HS-27A (cell line): ENCODE data around the gene SLC22A14.
"Not testable (repeated sequence)": the region's sequence is repeated elsewhere in the genome, so short reads cannot be mapped to it uniquely, and the experiment has no call there.

Source experiments
- DNase-seq: peaks from one replicate; pipeline ENCODE4 v3.0.0-alpha.2; 2012; ENCODE audit warnings: low read depth, missing footprints

Gene SLC22A14

DNA sequence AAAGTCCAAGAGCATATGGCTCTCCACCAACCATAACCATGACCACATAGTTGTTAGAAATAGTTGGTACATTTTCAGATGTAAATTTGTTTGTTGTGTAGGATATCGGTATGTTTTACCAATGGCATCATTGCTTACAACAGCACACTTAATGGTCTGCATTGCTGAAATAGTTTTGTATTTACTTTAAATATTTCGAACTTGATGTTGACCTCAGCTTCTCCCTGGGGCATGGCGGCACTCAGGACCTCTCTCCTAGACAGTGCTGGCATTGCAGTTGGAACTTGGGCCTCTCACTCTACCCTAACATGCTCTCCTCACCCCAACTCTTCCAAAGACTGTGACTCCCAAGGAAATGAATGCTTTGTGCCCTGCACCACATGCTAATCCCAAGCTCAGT, 11.5 kb upstream of the SLC22A14 start:
- no peak for DNase-seq

DNA sequence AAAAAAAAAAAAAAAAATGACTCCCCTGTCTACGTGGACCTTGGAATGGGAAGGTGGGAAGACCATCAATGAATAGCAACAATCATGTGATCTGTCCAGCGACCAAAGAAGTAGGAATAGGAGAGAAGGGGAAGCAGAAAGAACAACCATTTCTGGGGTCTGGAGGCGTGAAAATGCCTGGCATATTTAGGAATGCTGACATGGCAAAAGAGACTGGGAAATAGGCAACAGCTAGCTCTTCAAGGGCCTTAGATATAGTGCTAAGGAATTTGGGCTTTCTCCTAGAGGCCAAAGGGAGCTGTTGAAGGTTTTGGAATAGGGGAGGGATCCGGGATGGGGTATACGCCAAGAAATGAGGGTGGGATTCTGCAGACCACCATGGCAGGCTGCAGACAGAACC, 10.5 kb upstream of the SLC22A14 start:
- DNase-seq = no peak

GRCh38 chr3:38274864-38275649, 7.0 kb upstream of the SLC22A14 start:
- DNase-seq = no peak

- DNase-seq = no peak
These were observed 6.4 kb upstream of the SLC22A14 start for GRCh38 chr3:38275658-38276057.

GRCh38 chr3:38276081-38276916, 5.8 kb upstream of the SLC22A14 start:
- DNase-seq = no peak

GRCh38 chr3:38276917-38277630, 5.0 kb upstream of the SLC22A14 start:
- no peak for DNase-seq

- DNase-seq = no peak
These were observed 3.3 kb upstream of the SLC22A14 start for GRCh38 chr3:38278841-38279240.

DNA sequence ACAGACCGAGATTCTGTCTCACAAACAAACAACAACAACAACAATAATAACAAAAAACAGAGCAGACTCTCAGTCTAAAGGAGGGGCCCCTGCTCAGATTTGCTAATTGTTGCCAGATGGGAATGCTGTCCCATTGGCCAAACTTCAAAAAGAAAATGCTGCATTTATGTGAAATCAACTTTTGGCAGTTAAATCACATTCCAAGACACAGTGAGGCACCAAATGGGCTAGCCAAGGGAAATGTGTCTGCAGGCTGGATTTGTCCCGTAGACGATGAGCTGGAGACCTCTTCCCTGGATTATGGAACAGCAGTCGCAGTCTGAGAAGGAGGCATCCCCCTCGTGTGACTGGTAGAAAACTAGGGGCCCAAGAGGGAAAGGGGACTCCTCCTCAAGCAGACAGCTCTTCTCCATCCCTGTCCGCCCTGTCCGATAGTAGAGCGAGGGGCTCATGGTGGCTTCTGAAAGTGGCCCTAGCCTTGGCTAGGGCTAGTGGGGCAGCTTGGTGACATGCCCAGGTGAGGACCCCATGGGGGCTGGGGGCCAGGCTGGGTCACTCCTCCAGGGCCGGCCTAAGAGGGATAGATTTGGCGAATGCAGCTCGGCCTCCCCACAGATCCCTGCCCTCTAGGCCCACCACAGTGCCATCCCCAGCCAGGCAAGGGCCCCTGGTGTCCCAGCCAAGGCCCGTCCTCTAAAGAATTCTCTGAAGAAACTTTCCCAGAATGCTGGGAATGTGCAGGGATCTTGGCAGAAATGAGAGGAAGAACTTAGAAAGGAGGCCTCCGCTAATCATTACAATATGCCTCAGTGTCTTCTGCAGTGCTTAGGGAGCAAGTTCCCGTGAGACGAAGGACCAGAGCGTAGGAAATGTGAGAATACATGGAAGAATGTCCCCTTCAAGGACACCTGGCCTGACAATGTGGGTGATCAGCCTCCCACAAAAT, 2.0 kb downstream of the SLC22A14 start:
- DNase-seq = no peak

DNA sequence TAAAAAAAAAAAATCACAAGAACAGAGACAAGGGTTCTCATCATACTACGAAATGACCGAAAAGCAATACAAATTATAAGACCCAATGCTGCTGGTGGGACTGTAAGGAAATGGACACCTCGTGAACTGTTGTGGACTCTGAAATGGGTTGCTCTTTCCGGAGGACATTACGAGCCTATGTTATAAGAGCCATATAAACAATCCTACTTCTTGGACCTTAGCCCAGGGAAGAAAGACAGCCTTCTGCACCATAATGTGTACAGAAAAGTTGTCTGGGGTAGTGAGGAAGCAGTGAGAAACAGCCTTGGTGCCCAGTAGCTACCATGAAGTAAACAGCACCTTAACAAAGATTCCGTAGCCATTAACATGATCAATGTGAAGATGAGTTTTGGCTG, 2.7 kb downstream of the SLC22A14 start:
- no peak for DNase-seq

- DNase-seq = not testable (repeated sequence)
These were observed 7.5 kb downstream of the SLC22A14 start for GRCh38 chr3:38289286-38290217.

GRCh38 chr3:38297053-38297452, 15.0 kb downstream of the SLC22A14 start:
- not testable (repeated sequence) for DNase-seq

- no peak for DNase-seq
These were observed 15.4 kb downstream of the SLC22A14 start for GRCh38 chr3:38297537-38297936.

DNA sequence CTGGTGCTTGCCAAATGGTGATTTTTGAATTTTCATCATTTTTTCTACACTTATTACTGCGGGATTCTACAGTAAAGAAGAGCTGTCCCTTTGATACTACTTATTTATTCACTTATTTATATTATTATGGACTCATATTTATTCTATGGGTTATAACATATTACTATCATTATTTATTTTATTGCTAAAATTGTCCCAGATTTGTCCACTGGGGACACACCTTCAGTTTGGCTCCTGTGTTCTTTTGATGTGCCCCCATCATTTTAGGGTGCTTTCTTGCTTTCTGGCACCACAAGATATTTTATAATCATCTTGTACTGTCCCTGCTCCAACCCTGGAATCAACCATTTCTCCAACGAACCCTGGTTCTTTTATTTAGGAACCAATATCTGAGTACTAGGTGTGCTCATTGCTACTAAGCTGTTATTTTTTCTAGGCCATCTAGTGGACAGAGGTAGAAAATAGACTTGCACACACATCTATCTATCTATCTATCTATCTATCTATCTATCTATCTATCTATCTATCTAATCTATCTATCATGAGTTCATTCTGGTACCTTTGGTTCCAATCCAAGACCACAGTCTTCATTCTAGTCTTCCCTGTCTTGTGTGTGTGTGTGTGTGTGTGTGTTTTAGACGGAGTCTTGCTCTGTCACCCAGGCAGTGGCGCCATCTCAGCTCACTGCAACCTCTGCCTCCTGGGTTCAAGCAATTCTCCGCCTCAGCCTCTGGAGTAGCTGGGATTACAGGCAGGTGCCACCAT, 16.0 kb downstream of the SLC22A14 start:
- DNase-seq = no peak

GRCh38 chr3:38306941-38307340, 24.8 kb downstream of the SLC22A14 start:
- DNase-seq = no peak

- no peak for DNase-seq
These were observed 25.5 kb downstream of the SLC22A14 start for GRCh38 chr3:38307599-38307998.

GRCh38 chr3:38308456-38308855, 26.4 kb downstream of the SLC22A14 start:
- no peak for DNase-seq

GRCh38 chr3:38311476-38311875, 29.4 kb downstream of the SLC22A14 start:
- DNase-seq = no peak

DNA sequence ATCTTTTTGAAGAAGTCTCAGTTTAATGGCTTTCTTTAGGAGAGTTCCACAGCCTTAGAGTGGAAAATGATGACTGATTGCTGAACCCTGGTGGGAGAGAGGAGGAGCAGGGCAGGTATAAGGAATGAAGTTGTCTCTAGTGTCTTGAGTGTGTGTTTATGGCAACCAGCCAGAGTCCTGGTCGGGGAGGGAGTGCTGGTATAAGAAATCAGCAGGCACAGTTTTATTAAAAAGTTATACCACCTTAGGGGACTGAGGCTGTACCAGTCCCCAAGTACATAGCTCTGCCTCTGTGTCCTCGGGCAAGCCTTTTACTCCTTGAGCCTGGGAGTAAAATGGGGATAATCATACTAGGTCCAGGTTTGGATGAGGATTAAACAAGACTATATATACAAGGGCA, 29.8 kb downstream of the SLC22A14 start:
- DNase-seq = no peak

GRCh38 chr3:38312356-38312755, 30.3 kb downstream of the SLC22A14 start:
- no peak for DNase-seq

DNA sequence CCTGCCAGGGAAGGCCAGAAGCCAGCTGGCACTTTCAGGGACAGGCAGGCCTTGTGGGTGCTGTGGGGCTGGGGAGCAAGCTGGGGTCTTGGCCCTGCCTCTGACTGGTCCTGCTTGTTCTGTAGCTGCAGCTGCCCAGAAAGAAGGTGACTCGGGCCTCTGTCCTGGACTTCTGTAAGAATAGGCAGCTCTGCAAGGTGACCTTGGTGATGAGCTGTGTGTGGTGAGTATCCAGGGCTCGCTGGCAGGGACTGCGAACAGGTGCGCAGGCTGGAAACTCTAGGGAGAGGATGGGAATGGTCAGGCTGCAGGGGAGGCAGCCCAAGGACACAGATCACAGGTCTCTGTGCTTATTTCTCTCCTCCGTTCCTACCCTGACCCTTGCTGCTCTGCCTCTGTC, 31.2 kb downstream of the SLC22A14 start:
- no peak for DNase-seq
